Measurements from ENCODE around the gene CRHBP.

The CRHBP gene

GRCh38 chr5:76926329-76927105 is 26.3 kb upstream of the CRHBP start:
- intact Hi-C loops (cut with DNase I; ENCODE audit: low total_unique reads): no loop called here
- Histone ChIP-seq H3K27ac (no peak overlapping the region), H3K4me3 (no peak overlapping the region), H3K27me3 (no peaks in the 10 kb centered on the region), H3K4me1 (no peaks in the 10 kb centered on the region), H3K9me3 (no peaks in the 10 kb centered on the region), H3K36me3 (no peaks in the 10 kb centered on the region)
- no peak for DNase-seq
- no peak for TF ChIP-seq CTCF (IDR thresholded peaks at IDR 0.05)

DNA sequence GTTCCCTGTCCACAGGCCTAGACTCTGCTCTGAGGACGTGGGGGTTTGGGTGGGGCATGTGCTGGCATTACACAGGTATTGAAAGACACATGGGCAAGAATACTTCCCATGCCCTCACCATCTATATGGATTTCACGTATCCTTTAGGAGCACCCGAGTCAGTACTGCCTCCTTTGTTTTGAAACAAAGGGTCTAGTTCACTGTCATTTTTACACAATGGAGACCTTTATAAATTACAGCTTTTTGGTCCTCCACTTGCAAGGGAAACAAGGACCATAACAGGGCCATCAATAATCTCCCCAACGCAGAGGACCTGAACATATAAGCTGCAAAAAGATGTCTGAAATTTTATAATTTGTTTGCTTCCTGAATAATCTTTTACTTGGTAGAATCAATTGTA is 24.9 kb upstream of the CRHBP start:
- Histone ChIP-seq H3K36me3 (no peaks in the 10 kb centered on the region), H3K4me3 (no peak overlapping the region), H3K27me3 (no peaks in the 10 kb centered on the region), H3K4me1 (no peaks in the 10 kb centered on the region), H3K9me3 (no peaks in the 10 kb centered on the region), H3K27ac (no peak overlapping the region)
- no peak for DNase-seq
- no peak for TF ChIP-seq CTCF (IDR thresholded peaks at IDR 0.05)
- intact Hi-C loops (cut with DNase I; ENCODE audit: low total_unique reads): no loop called here

GRCh38 chr5:76930083-76930482 is 22.8 kb upstream of the CRHBP start:
- Histone ChIP-seq H3K4me1 (no peaks in the 10 kb centered on the region), H3K27me3 (no peaks in the 10 kb centered on the region), H3K36me3 (no peaks in the 10 kb centered on the region), H3K9me3 (no peaks in the 10 kb centered on the region), H3K27ac (no peak overlapping the region), H3K4me3 (no peak overlapping the region)
- intact Hi-C loops (cut with DNase I; ENCODE audit: low total_unique reads): no loop called here
- DNase-seq: no peak
- no peak for TF ChIP-seq CTCF (IDR thresholded peaks at IDR 0.05)

DNA sequence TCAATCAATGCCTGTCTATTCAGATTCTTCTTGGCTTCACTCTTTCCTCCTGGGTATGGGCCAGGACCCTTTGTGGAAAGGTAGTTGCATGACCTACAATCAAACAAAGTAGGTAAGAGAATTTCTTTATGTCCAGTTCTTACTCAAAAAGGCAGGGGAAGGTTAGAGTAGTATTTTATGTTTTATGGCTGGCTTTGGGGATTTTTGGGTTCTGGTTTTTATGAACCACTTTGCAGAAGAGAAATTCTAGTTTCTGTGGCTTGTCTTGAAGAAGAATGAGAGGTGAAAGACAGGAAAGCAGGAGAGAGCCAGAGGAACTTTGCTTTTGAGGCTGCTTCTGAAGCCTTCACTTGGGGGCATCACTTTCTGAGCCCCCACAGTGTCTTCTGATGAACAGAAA is 14.7 kb upstream of the CRHBP start:
- intact Hi-C loops (cut with DNase I; ENCODE audit: low total_unique reads): no loop called here
- TF ChIP-seq CTCF (IDR thresholded peaks at IDR 0.05): no peak
- H3K4me3 ChIP-seq: no peak overlapping the region
- no peaks in the 10 kb centered on the region for H3K36me3 ChIP-seq
- no peak for DNase-seq
- no peaks in the 10 kb centered on the region for H3K9me3 ChIP-seq
- H3K4me1 ChIP-seq: no peaks in the 10 kb centered on the region
- H3K27ac ChIP-seq: no peak overlapping the region
- no peaks in the 10 kb centered on the region for H3K27me3 ChIP-seq

DNA sequence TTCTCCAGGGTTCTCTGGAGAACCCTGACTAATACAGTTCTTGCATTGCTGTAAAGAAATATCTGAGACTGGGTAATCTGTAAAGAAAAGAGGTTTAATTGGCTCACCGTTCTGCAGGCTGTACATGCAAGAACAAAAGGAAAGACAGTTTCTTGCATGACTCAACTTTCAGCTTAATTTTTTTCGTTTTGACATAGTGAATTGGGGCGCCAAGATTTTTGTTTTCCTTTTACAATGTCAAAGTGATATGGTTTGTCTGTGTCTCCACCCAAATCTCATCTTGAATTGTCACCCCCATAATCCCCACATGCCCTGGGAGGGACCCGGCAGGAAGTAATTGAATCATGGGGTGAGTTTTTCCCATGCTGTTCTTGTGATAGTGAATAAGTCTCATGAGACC is 11.8 kb upstream of the CRHBP start:
- Histone ChIP-seq H3K9me3 (no peaks in the 10 kb centered on the region), H3K4me1 (no peaks in the 10 kb centered on the region), H3K36me3 (no peaks in the 10 kb centered on the region), H3K27me3 (no peaks in the 10 kb centered on the region), H3K27ac (no peak overlapping the region), H3K4me3 (no peak overlapping the region)
- intact Hi-C loops (cut with DNase I; ENCODE audit: low total_unique reads): no loop called here
- no peak for DNase-seq
- no peak for TF ChIP-seq CTCF (IDR thresholded peaks at IDR 0.05)

GRCh38 chr5:76941442-76941841 is 11.4 kb upstream of the CRHBP start:
- Histone ChIP-seq H3K9me3 (no peaks in the 10 kb centered on the region), H3K4me3 (no peak overlapping the region), H3K27me3 (no peaks in the 10 kb centered on the region), H3K36me3 (no peaks in the 10 kb centered on the region), H3K27ac (no peak overlapping the region), H3K4me1 (no peaks in the 10 kb centered on the region)
- no peak for TF ChIP-seq CTCF (IDR thresholded peaks at IDR 0.05)
- no peak for DNase-seq
- intact Hi-C loops (cut with DNase I; ENCODE audit: low total_unique reads): no loop called here
